A204.1 (cell line): ENCODE measurements around the gene NR1D2.

Experiments
- FAIRE-seq: peaks from 2 replicates; lab custom pipeline; 2012; peaks lifted over from hg19 to GRCh38; lab: Jason Lieb, UNC

NR1D2 gene

GRCh38 chr3:23968463-23969184 lies 23.5 kb downstream of the NR1D2 start:
- FAIRE-seq: no peak

- no peak for FAIRE-seq
Measured at GRCh38 chr3:23969393-23969792, 24.3 kb downstream of the NR1D2 start.

- no peak for FAIRE-seq
Measured at GRCh38 chr3:23971684-23972083, 26.6 kb downstream of the NR1D2 start.

GRCh38 chr3:23976555-23976954 lies 31.5 kb downstream of the NR1D2 start:
- FAIRE-seq: no peak

- FAIRE-seq: no peak
Measured at GRCh38 chr3:23979569-23979968, 34.5 kb downstream of the NR1D2 start.

GRCh38 chr3:23981136-23981535 lies 36.0 kb downstream of the NR1D2 start:
- FAIRE-seq: no peak

- no peak for FAIRE-seq
Measured at GRCh38 chr3:23981955-23982354, 36.9 kb downstream of the NR1D2 start.

- no peak for FAIRE-seq
Measured at GRCh38 chr3:23984934-23985333, 39.8 kb downstream of the NR1D2 start.

- FAIRE-seq: no peak
Measured at GRCh38 chr3:23985747-23986544, 40.9 kb downstream of the NR1D2 start.

- no peak for FAIRE-seq
Measured at GRCh38 chr3:23987356-23987755, 42.3 kb downstream of the NR1D2 start.

- FAIRE-seq: no peak
Measured at GRCh38 chr3:23991306-23991682, 46.2 kb downstream of the NR1D2 start.

GRCh38 chr3:23991683-23992628 lies 46.9 kb downstream of the NR1D2 start:
- FAIRE-seq: no peak

GRCh38 chr3:23993556-23994243 lies 48.6 kb downstream of the NR1D2 start:
- FAIRE-seq: no peak

GRCh38 chr3:23994244-23994569 lies 49.1 kb downstream of the NR1D2 start:
- no peak for FAIRE-seq

GRCh38 chr3:23995219-23995618 lies 50.1 kb downstream of the NR1D2 start:
- no peak for FAIRE-seq

- no peak for FAIRE-seq
Measured at GRCh38 chr3:23996095-23996524, 51.0 kb downstream of the NR1D2 start.

GRCh38 chr3:23999012-23999641 lies 54.0 kb downstream of the NR1D2 start:
- FAIRE-seq: peak; percentile 75

GRCh38 chr3:24002129-24002528 lies 57.0 kb downstream of the NR1D2 start:
- FAIRE-seq: no peak

GRCh38 chr3:24003466-24003865 lies 58.4 kb downstream of the NR1D2 start:
- no peak for FAIRE-seq

- FAIRE-seq: no peak
Measured at GRCh38 chr3:24004171-24004938, 59.3 kb downstream of the NR1D2 start.

GRCh38 chr3:24005669-24006068 lies 60.6 kb downstream of the NR1D2 start:
- FAIRE-seq: no peak
